WTC11 (cell line): Measurements from ENCODE around the gene NCK1.

Experiments used
- ARID4B ChIP-seq: sonication (generic); formaldehyde crosslinking; IDR thresholded peaks from 2 replicates; pipeline ENCODE4 v1.8.0; 2023; ENCODE audit warnings: missing genetic modification reagents, mild to moderate bottlenecking, borderline replicate concordance
- CREB1 ChIP-seq: sonication (generic); formaldehyde crosslinking; IDR thresholded peaks from 2 replicates; pipeline ENCODE4 v1.8.0; 2023; ENCODE audit warnings: mild to moderate bottlenecking, missing genetic modification reagents
- CTCF ChIP-seq: fragments of 200-600 bp; IDR thresholded peaks from 2 replicates; pipeline ENCODE4 v1.8.0; 2022; ENCODE audit warnings: antibody characterized with exemption
- NR1H2 ChIP-seq: sonication (generic); formaldehyde crosslinking; IDR thresholded peaks from 2 replicates; pipeline ENCODE4 v1.9.0; 2021; ENCODE audit warnings: mild to moderate bottlenecking, moderate library complexity, missing genetic modification reagents
- USF1 ChIP-seq: sonication (generic); formaldehyde crosslinking; IDR thresholded peaks from 2 replicates; pipeline ENCODE4 v1.8.0; 2022; ENCODE audit warnings: mild to moderate bottlenecking, missing genetic modification reagents
- ZNF138 ChIP-seq: sonication (generic); formaldehyde crosslinking; conservative IDR thresholded peaks from 2 replicates; pipeline ENCODE4 v1.8.1; 2022; ENCODE audit warnings: mild to moderate bottlenecking, moderate library complexity, missing genetic modification reagents
- ZNF317 ChIP-seq: sonication (generic); formaldehyde crosslinking; IDR thresholded peaks from 2 replicates; pipeline ENCODE4 v1.8.1; 2023; ENCODE audit warnings: low read depth, mild to moderate bottlenecking, moderate library complexity, missing genetic modification reagents, borderline replicate concordance

- no peak for TF ChIP-seq USF1 (CRISPR knock-in tag)
- TF ChIP-seq CTCF, result no peak
- no peak for TF ChIP-seq ZNF138 (CRISPR knock-in tag)
- no peak for TF ChIP-seq ARID4B
- no peak for TF ChIP-seq CREB1 (CRISPR knock-in tag)
- TF ChIP-seq NR1H2 (CRISPR knock-in tag), result no peak
- TF ChIP-seq ZNF317 (CRISPR knock-in tag), result no peak
These were observed 36.5 kb downstream of the NCK1 start for GRCh38 chr3:136898549-136898948.
